ENCODE measurements around the gene TRIM17. TPM values are rescaled to one million over a fixed set of nuclear protein-coding genes. Genes with fewer than 3 reads are reported as not detected.

Gene TRIM17
- polyA plus RNA-seq, 1 experiment, result 0.16 TPM

- CTCF ChIA-PET, result no interaction called here
- TF ChIP-seq CTCF (IDR thresholded peaks at IDR 0.05; ENCODE audit: low read depth, low read length), result no peak
- no peak overlapping the region for H3K27ac ChIP-seq (ENCODE audit: low read depth, low read length)
- H3K9me3 ChIP-seq (ENCODE audit: control insufficient read depth, insufficient read depth, low read length), result no peaks in the 10 kb centered on the region; the same call in 1 of the 2 replicates
- DNase-seq (ENCODE audit: low read depth, low spot score), result no peak
- POLR2A ChIA-PET, result interaction anchor here (0.6 kb wide), 1 partner anchor 13 kb away, joined by 5 read pairs; no protein-coding TSS in a partner anchor
- no peak overlapping the region for H3K4me3 ChIP-seq (ENCODE audit: low read depth, low read length)
- no peaks in the 10 kb centered on the region for H3K27me3 ChIP-seq (ENCODE audit: control insufficient read depth, insufficient read depth, low read length)
Measured at GRCh38 chr1:228411548-228412430, 4.9 kb downstream of the TRIM17 start.

- no peak for DNase-seq (ENCODE audit: low read depth, low spot score)
- TF ChIP-seq CTCF (IDR thresholded peaks at IDR 0.05; ENCODE audit: low read depth, low read length), result no peak
Measured at GRCh38 chr1:228411121-228411520, 5.5 kb downstream of the TRIM17 start.

GRCh38 chr1:228410671-228411070 lies 6.0 kb downstream of the TRIM17 start:
- no peak overlapping the region for H3K27ac ChIP-seq (ENCODE audit: low read depth, low read length)
- H3K4me3 ChIP-seq (ENCODE audit: low read depth, low read length), result no peak overlapping the region
- H3K27me3 ChIP-seq (ENCODE audit: control insufficient read depth, insufficient read depth, low read length), result no peaks in the 10 kb centered on the region
- TF ChIP-seq CTCF (IDR thresholded peaks at IDR 0.05; ENCODE audit: low read depth, low read length), result no peak
- no peaks in the 10 kb centered on the region; the same call in 1 of the 2 replicates for H3K9me3 ChIP-seq (ENCODE audit: control insufficient read depth, insufficient read depth, low read length)
- DNase-seq (ENCODE audit: low read depth, low spot score), result no peak
- ChIA-PET POLR2A (no interaction called here), CTCF (no interaction called here)

More at GRCh38 chr1:228411121-228411520, 5.5 kb downstream of the TRIM17 start:
- ChIA-PET POLR2A (no interaction called here), CTCF (no interaction called here)
- Histone ChIP-seq H3K4me3 (ENCODE audit: low read depth, low read length) (no peak overlapping the region), H3K27me3 (ENCODE audit: control insufficient read depth, insufficient read depth, low read length) (no peaks in the 10 kb centered on the region), H3K9me3 (ENCODE audit: control insufficient read depth, insufficient read depth, low read length) (no peaks in the 10 kb centered on the region; the same call in 1 of the 2 replicates), H3K27ac (ENCODE audit: low read depth, low read length) (no peak overlapping the region)

- TF ChIP-seq CTCF (IDR thresholded peaks at IDR 0.05; ENCODE audit: low read depth, low read length), result no peak
- Histone ChIP-seq H3K4me3 (ENCODE audit: low read depth, low read length) (no peak overlapping the region), H3K9me3 (ENCODE audit: control insufficient read depth, insufficient read depth, low read length) (no peaks in the 10 kb centered on the region; the same call in 1 of the 2 replicates), H3K27ac (ENCODE audit: low read depth, low read length) (no peak overlapping the region), H3K27me3 (ENCODE audit: control insufficient read depth, insufficient read depth, low read length) (no peaks in the 10 kb centered on the region)
- ChIA-PET POLR2A (no interaction called here), CTCF (interaction anchor here (0.6 to 1.0 kb wide), 2 partner anchors 15 to 49 kb away, joined by 3 to 7 read pairs; no protein-coding TSS in a partner anchor)
- no peak for DNase-seq (ENCODE audit: low read depth, low spot score)
Measured at GRCh38 chr1:228410015-228410414, 6.6 kb downstream of the TRIM17 start.
